Measurements from ENCODE around the gene PRKCG. TPM values are rescaled to one million over a fixed set of nuclear protein-coding genes. Genes with fewer than 3 reads are reported as not detected.

The PRKCG gene
- total RNA-seq, 2 experiments from 2014 or later = not detected

GRCh38 chr19:53844849-53845246 is 37.1 kb upstream of the PRKCG start:
- DNase-seq (ENCODE audit: low spot score) = no peak
- H2AFZ ChIP-seq (ENCODE audit: low read length) = no peak overlapping the region
- no TSS peak for BruUV-seq (replicated peaks)
- intact Hi-C loops (cut with micrococcal nuclease; ENCODE audit: unreplicated experiment) = no loop called here
- no peak overlapping the region for H3K4me3 ChIP-seq (ENCODE audit: low read depth, low read length, poor library complexity, severe bottlenecking)
- H3K4me2 ChIP-seq (ENCODE audit: low read length) = no peak overlapping the region
- H4K20me1 ChIP-seq (ENCODE audit: insufficient read depth, low read length) = no peaks in the 10 kb centered on the region
- no peaks in the 10 kb centered on the region for H3K79me2 ChIP-seq (ENCODE audit: insufficient read depth, low read depth, low read length)
- no peaks in the 10 kb centered on the region for H3K36me3 ChIP-seq (ENCODE audit: insufficient read depth, low read length)
- no peaks in the 10 kb centered on the region for H3K9me3 ChIP-seq (ENCODE audit: low read length)
- ChIA-PET POLR2A (no interaction called here), CTCF (ENCODE audit: unreplicated experiment) (no interaction called here)
- no peak for TF ChIP-seq CTCF (conservative IDR thresholded peaks at IDR 0.05; ENCODE audit: low read length)
- no peak for TF ChIP-seq EZH2phosphoT487 (IDR thresholded peaks at IDR 0.05; ENCODE audit: borderline replicate concordance, low read depth, low read length)
- no peaks in the 10 kb centered on the region for H3K9me2 ChIP-seq (ENCODE audit: insufficient read depth, low read length)
- H3K27ac ChIP-seq (ENCODE audit: low read depth, low read length, poor library complexity, severe bottlenecking) = no peak overlapping the region
- no peaks in the 10 kb centered on the region for H3K4me1 ChIP-seq (ENCODE audit: insufficient read depth, low read length, poor library complexity, severe bottlenecking)

- TF ChIP-seq EZH2phosphoT487 (IDR thresholded peaks at IDR 0.05; ENCODE audit: borderline replicate concordance, low read depth, low read length) (no peak), CTCF (conservative IDR thresholded peaks at IDR 0.05; ENCODE audit: low read length) (no peak)
- intact Hi-C loops (cut with micrococcal nuclease; ENCODE audit: unreplicated experiment) = no loop called here
These were observed 34.4 kb upstream of the PRKCG start for GRCh38 chr19:53847555-53847954.

GRCh38 chr19:53849237-53849676 is 32.7 kb upstream of the PRKCG start:
- TF ChIP-seq EZH2phosphoT487 (IDR thresholded peaks at IDR 0.05; ENCODE audit: borderline replicate concordance, low read depth, low read length) = no peak
- TF ChIP-seq CTCF (conservative IDR thresholded peaks at IDR 0.05; ENCODE audit: low read length) = no peak
- Histone ChIP-seq H3K27ac (ENCODE audit: low read depth, low read length, poor library complexity, severe bottlenecking) (no peak overlapping the region), H3K79me2 (ENCODE audit: insufficient read depth, low read depth, low read length) (no peaks in the 10 kb centered on the region), H3K36me3 (ENCODE audit: insufficient read depth, low read length) (no peaks in the 10 kb centered on the region), H3K4me2 (ENCODE audit: low read length) (no peak overlapping the region), H4K20me1 (ENCODE audit: insufficient read depth, low read length) (no peaks in the 10 kb centered on the region), H3K9me2 (ENCODE audit: insufficient read depth, low read length) (no peaks in the 10 kb centered on the region), H3K4me1 (ENCODE audit: insufficient read depth, low read length, poor library complexity, severe bottlenecking) (peaks cover 10% of the 10 kb centered on the region), H2AFZ (ENCODE audit: low read length) (no peak overlapping the region), H3K9me3 (ENCODE audit: low read length) (no peaks in the 10 kb centered on the region), H3K4me3 (ENCODE audit: low read depth, low read length, poor library complexity, severe bottlenecking) (no peak overlapping the region)
- no peak for DNase-seq (ENCODE audit: low spot score)
- intact Hi-C loops (cut with micrococcal nuclease; ENCODE audit: unreplicated experiment) = no loop called here
- ChIA-PET POLR2A (interaction anchor here (0.6 kb wide), 1 partner anchor 229 kb away, joined by 3 read pairs; no protein-coding TSS in a partner anchor), CTCF (ENCODE audit: unreplicated experiment) (no interaction called here)
- no TSS peak for BruUV-seq (replicated peaks)

More at GRCh38 chr19:53847555-53847954, 34.4 kb upstream of the PRKCG start:
- no TSS peak for BruUV-seq (replicated peaks)
- Histone ChIP-seq H3K27ac (ENCODE audit: low read depth, low read length, poor library complexity, severe bottlenecking) (no peak overlapping the region), H3K4me2 (ENCODE audit: low read length) (no peak overlapping the region), H4K20me1 (ENCODE audit: insufficient read depth, low read length) (no peaks in the 10 kb centered on the region), H3K4me1 (ENCODE audit: insufficient read depth, low read length, poor library complexity, severe bottlenecking) (peaks cover 6% of the 10 kb centered on the region), H3K4me3 (ENCODE audit: low read depth, low read length, poor library complexity, severe bottlenecking) (no peak overlapping the region), H3K79me2 (ENCODE audit: insufficient read depth, low read depth, low read length) (no peaks in the 10 kb centered on the region), H2AFZ (ENCODE audit: low read length) (no peak overlapping the region), H3K36me3 (ENCODE audit: insufficient read depth, low read length) (no peaks in the 10 kb centered on the region), H3K9me3 (ENCODE audit: low read length) (no peaks in the 10 kb centered on the region), H3K9me2 (ENCODE audit: insufficient read depth, low read length) (no peaks in the 10 kb centered on the region)
- ChIA-PET CTCF (ENCODE audit: unreplicated experiment) (no interaction called here), POLR2A (interaction anchor here (0.7 kb wide), 1 partner anchor 327 kb away, joined by 3 read pairs; no protein-coding TSS in a partner anchor)
- DNase-seq (ENCODE audit: low spot score) = no peak
